GM23248 (cell line): ENCODE results near the gene NXNL2.

Source experiments
- EZH2 ChIP-seq: fragments of 200-600 bp; sonication (generic); IDR thresholded peaks from 2 replicates; pipeline ENCODE4 v1.6.1; 2018; ENCODE audit warnings: antibody characterized with exemption, mild to moderate bottlenecking; ENCODE audit not compliant: insufficient read depth, poor library complexity, severe bottlenecking
- EZH2phosphoT487 ChIP-seq: fragments of 200-600 bp; sonication (generic); IDR thresholded peaks from 2 replicates; pipeline ENCODE4 v1.6.1; 2018; ENCODE audit warnings: antibody characterized with exemption, moderate library complexity, mild to moderate bottlenecking, low read depth; ENCODE audit not compliant: insufficient read depth

- TF ChIP-seq EZH2 (no peak), EZH2phosphoT487 (no peak)
Measured at GRCh38 chr9:88508326-88508725, 26.7 kb upstream of the NXNL2 start.
